Adrenal gland (tissue), 5 donors: ENCODE data around the gene SLAMF9.

Experiments used
- POLR2A ChIP-seq, 2 donors: fragments of 450-650 bp; IDR thresholded peaks; one replicate each; pipeline ENCODE4 v1.6.1; 2017; ENCODE audit warnings: antibody characterized with exemption in 2 of 2, mild to moderate bottlenecking in 2 of 2, moderate library complexity in 1 of 2
- TF ChIP-seq, protein P1 (sequence below), 6 experiments: fragments of 450-650 bp in 4 of 6; fragments of 200-600 bp in 2 of 6; sonication (generic) in 1 of 6; IDR thresholded peaks; 1 replicate in 5 of 6; 2 replicates in 1 of 6; pipeline versions ENCODE4 v1.5.1 to v1.8.0; 2016 to 2021; ENCODE audit warnings: antibody characterized with exemption in 6 of 6, mild to moderate bottlenecking in 2 of 6, moderate library complexity in 1 of 6
- donor health status: DM: no; HTN: no; CAD: no.

DNA sequence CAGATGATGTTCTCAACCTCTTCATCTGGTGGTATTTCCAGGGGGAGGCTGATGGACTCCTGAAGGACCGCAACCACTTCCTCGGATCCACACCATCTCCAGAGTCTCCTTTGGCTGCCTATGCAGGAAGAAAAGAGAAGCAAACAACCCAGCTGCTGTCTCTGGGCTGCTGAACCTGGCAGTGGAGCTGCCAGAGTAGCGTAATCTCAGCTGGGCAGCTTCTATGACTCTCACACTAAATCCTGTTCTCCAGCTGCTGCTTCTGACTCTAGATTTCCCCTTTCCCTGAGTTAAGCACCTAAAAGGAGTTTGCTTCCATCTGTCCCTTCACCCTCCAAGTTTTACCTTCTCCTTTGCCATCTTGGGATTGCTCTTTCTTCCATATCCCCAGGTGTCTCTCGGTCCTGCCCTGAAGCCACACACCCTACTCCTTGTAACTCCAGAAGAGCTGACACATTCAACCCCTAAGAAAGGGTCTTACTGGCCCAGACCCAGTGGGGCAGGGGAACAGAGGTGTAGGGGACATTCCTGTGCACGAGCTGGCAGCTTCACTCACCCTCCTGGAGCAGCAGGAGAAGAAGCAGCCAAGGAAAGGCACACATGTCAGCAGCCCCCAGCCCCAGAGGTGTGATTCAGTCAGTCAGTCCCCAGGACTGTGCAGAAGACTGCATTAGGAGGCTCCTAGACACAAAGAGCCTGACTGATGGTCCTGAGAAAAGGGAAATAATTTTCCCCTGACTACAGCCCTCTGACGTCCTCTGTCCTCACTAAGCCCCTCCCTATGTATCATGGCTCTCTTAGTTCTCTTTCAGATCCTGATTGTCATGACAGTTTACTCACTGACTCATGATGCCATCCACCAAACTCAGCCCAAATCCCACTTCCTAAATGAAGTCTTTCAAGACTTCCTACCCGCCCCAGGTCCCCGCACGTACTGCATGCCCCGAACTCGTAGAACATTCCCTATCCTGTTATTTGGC is at the start of gene SLAMF9:
- TF ChIP-seq, protein P1, sequence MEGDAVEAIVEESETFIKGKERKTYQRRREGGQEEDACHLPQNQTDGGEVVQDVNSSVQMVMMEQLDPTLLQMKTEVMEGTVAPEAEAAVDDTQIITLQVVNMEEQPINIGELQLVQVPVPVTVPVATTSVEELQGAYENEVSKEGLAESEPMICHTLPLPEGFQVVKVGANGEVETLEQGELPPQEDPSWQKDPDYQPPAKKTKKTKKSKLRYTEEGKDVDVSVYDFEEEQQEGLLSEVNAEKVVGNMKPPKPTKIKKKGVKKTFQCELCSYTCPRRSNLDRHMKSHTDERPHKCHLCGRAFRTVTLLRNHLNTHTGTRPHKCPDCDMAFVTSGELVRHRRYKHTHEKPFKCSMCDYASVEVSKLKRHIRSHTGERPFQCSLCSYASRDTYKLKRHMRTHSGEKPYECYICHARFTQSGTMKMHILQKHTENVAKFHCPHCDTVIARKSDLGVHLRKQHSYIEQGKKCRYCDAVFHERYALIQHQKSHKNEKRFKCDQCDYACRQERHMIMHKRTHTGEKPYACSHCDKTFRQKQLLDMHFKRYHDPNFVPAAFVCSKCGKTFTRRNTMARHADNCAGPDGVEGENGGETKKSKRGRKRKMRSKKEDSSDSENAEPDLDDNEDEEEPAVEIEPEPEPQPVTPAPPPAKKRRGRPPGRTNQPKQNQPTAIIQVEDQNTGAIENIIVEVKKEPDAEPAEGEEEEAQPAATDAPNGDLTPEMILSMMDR (IDR thresholded peaks at IDR 0.05): no peak
- TF ChIP-seq POLR2A (IDR thresholded peaks at IDR 0.05): no peak
